Measurements from ENCODE around the gene GAK. TPM values are rescaled to one million over a fixed set of nuclear protein-coding genes. Genes with fewer than 3 reads are reported as not detected.

GAK gene
- total and polyA plus RNA-seq, 10 donors: 112 to 249 (median 190) TPM

GRCh38 chr4:829761-830600, 102.1 kb downstream of the GAK start:
- H3K27me3 ChIP-seq (replicated peaks in 1 of 7): peaks cover 4 to 75% (median 34%) of the 10 kb centered on the region in 7 donors
- peaks cover 0 to 33% (median 18%) of the 10 kb centered on the region in 6 donors for H3K4me1 ChIP-seq
- peaks cover 0 to 16% (median 8%) of the 10 kb centered on the region in 8 donors for H3K9me3 ChIP-seq
- peak; percentile 67 for DNase-seq
- intact Hi-C loops (cut with DNase I; ENCODE audit: low total_unique reads): no loop called here
- H3K36me3 ChIP-seq: no peaks in the 10 kb centered on the region
- no peak for TF ChIP-seq POLR2AphosphoS5 (IDR thresholded peaks at IDR 0.05)
- no peak for TF ChIP-seq CTCF (IDR thresholded peaks at IDR 0.05 in 8 of 11, conservative IDR thresholded peaks at IDR 0.05 in 3 of 11)
- no peak for TF ChIP-seq POLR2A (IDR thresholded peaks at IDR 0.05)
- H3K27ac ChIP-seq: no peak overlapping the region
- H3K4me3 ChIP-seq: no peak overlapping the region
- 66 to 78% (median 69%) methylated on average over 12 to 26 of the region's 26 CpGs for WGBS, 5 donors

- Histone ChIP-seq H3K4me3 (no peak overlapping the region), H3K36me3 (no peaks in the 10 kb centered on the region), H3K9me3 (peaks cover 0 to 16% (median 8%) of the 10 kb centered on the region in 8 donors), H3K27ac (no peak overlapping the region), H3K4me1 (peaks cover 0 to 38% (median 22%) of the 10 kb centered on the region in 6 donors), H3K27me3 (replicated peaks in 1 of 7) (peaks cover 7 to 82% (median 41%) of the 10 kb centered on the region in 7 donors)
- TF ChIP-seq POLR2AphosphoS5 (IDR thresholded peaks at IDR 0.05): no peak
- TF ChIP-seq POLR2A (IDR thresholded peaks at IDR 0.05): no peak
- no peak for TF ChIP-seq CTCF (IDR thresholded peaks at IDR 0.05 in 8 of 11, conservative IDR thresholded peaks at IDR 0.05 in 3 of 11)
- DNase-seq: peak; percentile 41
- WGBS, 5 donors: 76 to 93% (median 90%) methylated on average over 3 to 6 of the region's 6 CpGs
- intact Hi-C loops (cut with DNase I; ENCODE audit: low total_unique reads): no loop called here
Measured at GRCh38 chr4:829291-829690, 102.8 kb downstream of the GAK start.

GRCh38 chr4:828641-829271, 103.4 kb downstream of the GAK start:
- 43 to 52% (median 48%) methylated on average over 11 to 16 of the region's 16 CpGs for WGBS, 5 donors
- peak in 1 of 3 donors; percentile 17 for TF ChIP-seq POLR2AphosphoS5 (IDR thresholded peaks at IDR 0.05)
- TF ChIP-seq POLR2A (IDR thresholded peaks at IDR 0.05): no peak
- Histone ChIP-seq H3K36me3 (no peaks in the 10 kb centered on the region), H3K27ac (no peak overlapping the region), H3K27me3 (replicated peaks in 1 of 7) (peaks cover 7 to 87% (median 47%) of the 10 kb centered on the region in 7 donors), H3K4me1 (peaks cover 0 to 36% (median 22%) of the 10 kb centered on the region in 6 donors), H3K9me3 (peaks cover 0 to 16% (median 8%) of the 10 kb centered on the region in 8 donors), H3K4me3 (no peak overlapping the region)
- peak; percentile 71 for DNase-seq
- intact Hi-C loops (cut with DNase I; ENCODE audit: low total_unique reads): no loop called here

GRCh38 chr4:827209-828081, 104.7 kb downstream of the GAK start:
- WGBS, 5 donors: 27 to 53% (median 39%) methylated on average over 7 to 20 of the region's 20 CpGs
- Histone ChIP-seq H3K9me3 (peaks cover 0 to 15% (median 8%) of the 10 kb centered on the region in 8 donors), H3K27me3 (replicated peaks in 1 of 7) (peaks cover 7 to 93% (median 56%) of the 10 kb centered on the region in 7 donors), H3K4me3 (peak overlapping the region in 2 of 8 donors; percentile 13 to 50), H3K4me1 (peaks cover 0 to 26% (median 20%) of the 10 kb centered on the region in 6 donors), H3K36me3 (no peaks in the 10 kb centered on the region), H3K27ac (no peak overlapping the region)
- no peak for TF ChIP-seq POLR2A (IDR thresholded peaks at IDR 0.05)
- TF ChIP-seq CTCF (IDR thresholded peaks at IDR 0.05 in 8 of 11, conservative IDR thresholded peaks at IDR 0.05 in 3 of 11): no peak
- TF ChIP-seq POLR2AphosphoS5 (IDR thresholded peaks at IDR 0.05): no peak
- peak; percentile 23 for DNase-seq
- intact Hi-C loops (cut with DNase I; ENCODE audit: low total_unique reads): no loop called here

All from spleen (tissue), 11 donors.